Kidney (tissue), 14 donors: ENCODE data around the gene JCAD. TPM values are rescaled to one million over a fixed set of nuclear protein-coding genes. Genes with fewer than 3 reads are reported as not detected.
A peak's percentile ranks its signal among the peaks of the same experiment; 100 is the strongest.

Experiments used
- DNase-seq, 5 donors: peaks; one replicate each; pipeline ENCODE4 v3.0.0-alpha.2; 2013 to 2020
- FAIRE-seq: peaks from 2 replicates; lab custom pipeline; 2012; peaks lifted over from hg19 to GRCh38; lab: Jason Lieb, UNC
- H3K27ac ChIP-seq, 2 donors: one replicate each; pipeline ENCODE4 v1.7.0; 2013; ENCODE audit warnings: low read depth in 2 of 2, low read length in 2 of 2, inconsistent platforms in 1 of 2
- H3K27me3 ChIP-seq: one replicate; pipeline ENCODE4 v1.7.1; 2013; ENCODE audit warnings: low read length, inconsistent platforms; ENCODE audit not compliant: control insufficient read depth, insufficient read depth
- H3K36me3 ChIP-seq, 3 donors: one replicate each; pipeline versions ENCODE4 v1.7.0 to v1.7.1; 2013; ENCODE audit warnings: low read length in 3 of 3, control low read depth in 1 of 3, inconsistent platforms in 1 of 3; ENCODE audit not compliant: insufficient read depth in 3 of 3, control insufficient read depth in 2 of 3
- H3K4me1 ChIP-seq, 3 donors: one replicate each; pipeline versions ENCODE4 v1.7.0 to v1.7.1; 2013; ENCODE audit warnings: low read length in 3 of 3, inconsistent platforms in 1 of 3, low read depth in 1 of 3; ENCODE audit not compliant: control insufficient read depth in 2 of 3, insufficient read depth in 2 of 3
- H3K4me3 ChIP-seq, 3 donors: one replicate each; pipeline versions ENCODE4 v1.7.0 to v1.8.1; 2013; ENCODE audit warnings: low read length in 3 of 3, control low read depth in 1 of 3, inconsistent platforms in 1 of 3
- H3K9ac ChIP-seq, 3 donors: one replicate each; pipeline versions ENCODE4 v1.7.0 to v1.7.1; 2013; ENCODE audit warnings: low read length in 3 of 3, control low read depth in 1 of 3, inconsistent platforms in 1 of 3
- H3K9me3 ChIP-seq, 3 donors: one replicate each; pipeline versions ENCODE4 v1.7.0 to v1.7.1; 2013; ENCODE audit warnings: low read length in 3 of 3, control low read depth in 1 of 3, inconsistent platforms in 1 of 3; ENCODE audit not compliant: control insufficient read depth in 2 of 3, insufficient read depth in 1 of 3
- CTCF ChIP-seq: IDR thresholded peaks from 3 replicates; pipeline ENCODE4 v1.5.1; 2012; ENCODE audit warnings: mild to moderate bottlenecking, moderate library complexity, borderline replicate concordance; ENCODE audit not compliant: insufficient read depth; ENCODE audit errors: extremely low read depth
- intact Hi-C: fragments of 100-400 bp; cut with DNase I; formaldehyde crosslinking; loops from one replicate; pipeline ENCODE4 v1.11.1; 2022
- polyA plus RNA-seq: library from polyadenylated mRNA; stranded (reverse); fragments of 350-450 nt; fragmentation: Illumina TruSeq; extraction: RNeasy Lipid Tissue Mini Kit (QIAGEN cat#74804); gene quantifications from one replicate; pipeline ENCODE4 v1.2.3, GENCODE V29; 2014; ENCODE audit warnings: low read depth, low replicate concordance; ENCODE audit not compliant: insufficient read depth
- total RNA-seq: library from RNA; stranded (reverse); fragmentation: NEBNext Ultra II Directional; extraction: Animal tissue kit (Norgen Biotek cat#: 25700); gene quantifications from one replicate; pipeline ENCODE4 v1.2.1, GENCODE V29; 2021
- donor health status: control.
- donor health status: control.
- donor health status: control.
- donor health status: control.
- donor health status: control.
- donor health status: DM: yes; HTN: yes; CAD: no.
- donor health status: Normal renal cell carcinoma (clear cell type).

Gene JCAD
- total and polyA plus RNA-seq, 2 donors from 2014 or later = 15.7 to 27.1 TPM

GRCh38 chr10:30000802-30001571, 58.4 kb downstream of the JCAD start:
- Histone ChIP-seq H3K27ac (peak overlapping the region; percentile 16 to 77), H3K9ac (no peak overlapping the region), H3K4me1 (peaks cover 0 to 12% (median 12%) of the 10 kb centered on the region in 3 donors), H3K9me3 (no peaks in the 10 kb centered on the region), H3K36me3 (no peaks in the 10 kb centered on the region), H3K4me3 (no peak overlapping the region), H3K27me3 (no peaks in the 10 kb centered on the region)
- intact Hi-C loops = no loop called here
- DNase-seq (peak in 2 of 5 donors; percentile 45 to 80), FAIRE-seq (no peak)
- TF ChIP-seq CTCF = no peak

- peak; percentile 81 to 92 (median 84) for DNase-seq
- Histone ChIP-seq H3K4me3 (no peak overlapping the region), H3K27me3 (no peaks in the 10 kb centered on the region), H3K36me3 (no peaks in the 10 kb centered on the region), H3K4me1 (peaks cover 0 to 12% (median 12%) of the 10 kb centered on the region in 3 donors), H3K9me3 (no peaks in the 10 kb centered on the region), H3K9ac (no peak overlapping the region), H3K27ac (no peak overlapping the region)
- FAIRE-seq = no peak
- intact Hi-C loops = loop anchor here (10.0 kb wide), 1 partner anchor 237 kb away; no protein-coding TSS in a partner anchor
- TF ChIP-seq CTCF = peak; percentile 99
Measured at GRCh38 chr10:29998142-29998808, 61.1 kb downstream of the JCAD start.

- Histone ChIP-seq H3K4me1 (peaks cover 0 to 4% (median 2%) of the 10 kb centered on the region in 3 donors), H3K36me3 (no peaks in the 10 kb centered on the region), H3K4me3 (no peak overlapping the region), H3K9ac (no peak overlapping the region), H3K9me3 (no peaks in the 10 kb centered on the region), H3K27me3 (no peaks in the 10 kb centered on the region), H3K27ac (no peak overlapping the region)
- DNase-seq (no peak), FAIRE-seq (no peak)
- TF ChIP-seq CTCF = no peak
- intact Hi-C loops = loop anchor here (10.0 kb wide), 1 partner anchor 240 kb away; no protein-coding TSS in a partner anchor
Measured at GRCh38 chr10:29994811-29995210, 64.6 kb downstream of the JCAD start.
